Loucy (cell line): ENCODE measurements around the gene ZNF669.

Experiments used
- H2AFZ ChIP-seq: fragments of 200-600 bp; sonication (generic); 2 replicates; pipeline ENCODE4 v1.6.0; 2016; ENCODE audit warnings: antibody characterized with exemption, mild to moderate bottlenecking, low read length, moderate library complexity
- H3F3A ChIP-seq: fragments of 200-600 bp; 2 replicates; pipeline ENCODE4 v1.6.0; 2016; ENCODE audit warnings: antibody characterized with exemption, low read depth, mild to moderate bottlenecking
- H3K27me3 ChIP-seq: fragments of 200-600 bp; sonication (generic); 2 replicates; pipeline ENCODE4 v1.6.1; 2014; ENCODE audit warnings: low read length, mild to moderate bottlenecking; ENCODE audit not compliant: insufficient read depth, poor library complexity, severe bottlenecking
- H3K36me3 ChIP-seq: fragments of 200-600 bp; sonication (generic); 2 replicates; pipeline ENCODE4 v1.6.1; 2016; ENCODE audit warnings: low read length; ENCODE audit not compliant: insufficient read depth
- H3K4me1 ChIP-seq: fragments of 200-600 bp; sonication (generic); 2 replicates; pipeline ENCODE4 v1.5.1; 2014; ENCODE audit warnings: low read length, mild to moderate bottlenecking; ENCODE audit not compliant: insufficient read depth, poor library complexity, severe bottlenecking
- H3K4me2 ChIP-seq: fragments of 200-600 bp; sonication (generic); 2 replicates; pipeline ENCODE4 v1.6.0; 2014; ENCODE audit warnings: antibody characterized with exemption, low read length, low read depth, mild to moderate bottlenecking; ENCODE audit not compliant: poor library complexity, severe bottlenecking
- H3K4me3 ChIP-seq: fragments of 200-600 bp; sonication (generic); 2 replicates; pipeline ENCODE4 v1.5.1; 2014; ENCODE audit warnings: low read length, mild to moderate bottlenecking, mixed read lengths; ENCODE audit not compliant: poor library complexity, severe bottlenecking
- H3K79me2 ChIP-seq: fragments of 200-600 bp; sonication (generic); 2 replicates; pipeline ENCODE4 v1.6.1; 2014; ENCODE audit warnings: low read length; ENCODE audit not compliant: insufficient read depth
- H3K9ac ChIP-seq: fragments of 200-600 bp; sonication (generic); 2 replicates; pipeline ENCODE4 v1.6.0; 2014; ENCODE audit warnings: mild to moderate bottlenecking, low read depth, low read length, moderate library complexity; ENCODE audit not compliant: poor library complexity, severe bottlenecking
- H3K9me2 ChIP-seq: fragments of 200-600 bp; sonication (generic); replicated peaks from 2 replicates; pipeline ENCODE4 v1.6.1; 2016; ENCODE audit warnings: low read depth, low read length, mixed read lengths
- H3K9me3 ChIP-seq: fragments of 200-600 bp; sonication (generic); 2 replicates; pipeline ENCODE4 v1.6.1; 2014; ENCODE audit warnings: mild to moderate bottlenecking, antibody characterized with exemption, low read length, low read depth; ENCODE audit not compliant: insufficient read depth
- H4K20me1 ChIP-seq: fragments of 200-600 bp; sonication (generic); 2 replicates; pipeline ENCODE4 v1.6.0; 2014; ENCODE audit warnings: antibody characterized with exemption, low read length, mild to moderate bottlenecking; ENCODE audit not compliant: insufficient read depth, poor library complexity, severe bottlenecking
- CTCF ChIP-seq: fragments of 200-600 bp; sonication (generic); conservative IDR thresholded peaks from 2 replicates; pipeline ENCODE4 v1.5.1; 2014; ENCODE audit warnings: mild to moderate bottlenecking, antibody characterized with exemption, low read length
- EZH2phosphoT487 ChIP-seq: fragments of 200-600 bp; IDR thresholded peaks from 2 replicates; pipeline ENCODE4 v1.6.1; 2018; ENCODE audit warnings: antibody characterized with exemption, mild to moderate bottlenecking, moderate library complexity, borderline replicate concordance

Gene ZNF669

DNA sequence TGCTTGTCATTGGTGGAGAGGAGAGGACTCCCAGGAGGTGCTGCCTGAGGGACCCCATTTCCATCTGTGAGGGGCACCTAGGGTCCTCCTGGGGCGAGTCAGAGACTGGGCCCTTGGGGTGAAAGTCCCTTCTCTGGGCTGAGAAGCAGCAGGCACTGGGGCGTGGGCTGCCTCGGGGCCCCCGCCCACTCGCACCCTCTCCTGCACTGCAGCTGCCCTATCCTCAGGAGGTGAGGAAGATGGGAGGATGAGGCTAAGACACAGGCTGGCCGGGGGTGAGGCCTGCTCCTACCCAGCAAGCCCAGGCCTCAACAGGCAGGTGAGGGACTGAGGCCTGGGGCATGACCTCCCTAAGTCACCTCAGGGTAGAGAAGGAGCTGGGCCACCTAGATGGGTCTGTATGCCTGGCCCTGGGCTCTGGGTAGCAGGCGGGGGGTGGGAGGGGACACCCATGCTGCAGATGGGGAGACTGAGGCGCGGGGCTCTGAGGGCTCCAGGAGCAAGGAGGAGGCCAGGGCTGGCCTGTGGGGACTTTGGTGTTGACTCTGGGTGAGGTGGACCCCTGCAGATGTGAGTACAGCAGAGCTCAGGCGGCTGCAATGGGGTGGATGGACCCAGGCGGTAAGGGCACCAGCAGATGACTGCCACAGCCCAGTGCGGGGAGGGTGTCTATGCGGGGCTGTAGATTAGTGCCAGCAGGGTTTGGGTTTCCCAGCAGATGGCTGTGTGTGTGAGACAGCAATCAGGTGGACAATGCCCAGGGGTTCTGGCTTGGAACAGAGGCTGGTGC, 10.4 kb upstream of the ZNF669 start:
- Histone ChIP-seq H3K36me3 (no peaks in the 10 kb centered on the region), H3K9me3 (no peaks in the 10 kb centered on the region), H3K4me3 (no peak overlapping the region), H3K4me2 (no peak overlapping the region), H3F3A (no peaks in the 10 kb centered on the region), H4K20me1 (no peaks in the 10 kb centered on the region), H3K79me2 (no peaks in the 10 kb centered on the region), H3K27me3 (no peaks in the 10 kb centered on the region), H3K4me1 (no peaks in the 10 kb centered on the region), H3K9me2 (no peaks in the 10 kb centered on the region), H3K9ac (no peak overlapping the region), H2AFZ (no peak overlapping the region)
- TF ChIP-seq EZH2phosphoT487 = no peak
- no peak for TF ChIP-seq CTCF

GRCh38 chr1:247113733-247114271, 9.6 kb upstream of the ZNF669 start:
- H3F3A ChIP-seq = no peaks in the 10 kb centered on the region
- H3K27me3 ChIP-seq = no peaks in the 10 kb centered on the region
- no peaks in the 10 kb centered on the region for H4K20me1 ChIP-seq
- H3K9ac ChIP-seq = no peak overlapping the region
- H3K79me2 ChIP-seq = no peaks in the 10 kb centered on the region
- no peaks in the 10 kb centered on the region for H3K9me3 ChIP-seq
- H3K36me3 ChIP-seq = no peaks in the 10 kb centered on the region
- H3K9me2 ChIP-seq = no peaks in the 10 kb centered on the region
- TF ChIP-seq EZH2phosphoT487 (no peak), CTCF (no peak)
- no peak overlapping the region for H3K4me2 ChIP-seq
- H2AFZ ChIP-seq = no peak overlapping the region
- H3K4me3 ChIP-seq = no peak overlapping the region
- H3K4me1 ChIP-seq = no peaks in the 10 kb centered on the region

GRCh38 chr1:247113094-247113497, 8.9 kb upstream of the ZNF669 start:
- no peaks in the 10 kb centered on the region for H3K27me3 ChIP-seq
- no peak for TF ChIP-seq CTCF
- TF ChIP-seq EZH2phosphoT487 = no peak

More at GRCh38 chr1:247113094-247113497, 8.9 kb upstream of the ZNF669 start:
- H2AFZ ChIP-seq = no peak overlapping the region
- H3K9me3 ChIP-seq = no peaks in the 10 kb centered on the region
- H3K4me3 ChIP-seq = no peak overlapping the region
- no peaks in the 10 kb centered on the region for H3F3A ChIP-seq
- no peaks in the 10 kb centered on the region for H4K20me1 ChIP-seq
- H3K9ac ChIP-seq = no peak overlapping the region
- no peaks in the 10 kb centered on the region for H3K9me2 ChIP-seq
- no peak overlapping the region for H3K4me2 ChIP-seq
- no peaks in the 10 kb centered on the region for H3K4me1 ChIP-seq
- H3K36me3 ChIP-seq = no peaks in the 10 kb centered on the region
- no peaks in the 10 kb centered on the region for H3K79me2 ChIP-seq
